ENCODE data around the gene ZNF444.

- TF ChIP-seq, protein P1, sequence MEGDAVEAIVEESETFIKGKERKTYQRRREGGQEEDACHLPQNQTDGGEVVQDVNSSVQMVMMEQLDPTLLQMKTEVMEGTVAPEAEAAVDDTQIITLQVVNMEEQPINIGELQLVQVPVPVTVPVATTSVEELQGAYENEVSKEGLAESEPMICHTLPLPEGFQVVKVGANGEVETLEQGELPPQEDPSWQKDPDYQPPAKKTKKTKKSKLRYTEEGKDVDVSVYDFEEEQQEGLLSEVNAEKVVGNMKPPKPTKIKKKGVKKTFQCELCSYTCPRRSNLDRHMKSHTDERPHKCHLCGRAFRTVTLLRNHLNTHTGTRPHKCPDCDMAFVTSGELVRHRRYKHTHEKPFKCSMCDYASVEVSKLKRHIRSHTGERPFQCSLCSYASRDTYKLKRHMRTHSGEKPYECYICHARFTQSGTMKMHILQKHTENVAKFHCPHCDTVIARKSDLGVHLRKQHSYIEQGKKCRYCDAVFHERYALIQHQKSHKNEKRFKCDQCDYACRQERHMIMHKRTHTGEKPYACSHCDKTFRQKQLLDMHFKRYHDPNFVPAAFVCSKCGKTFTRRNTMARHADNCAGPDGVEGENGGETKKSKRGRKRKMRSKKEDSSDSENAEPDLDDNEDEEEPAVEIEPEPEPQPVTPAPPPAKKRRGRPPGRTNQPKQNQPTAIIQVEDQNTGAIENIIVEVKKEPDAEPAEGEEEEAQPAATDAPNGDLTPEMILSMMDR (IDR thresholded peaks at IDR 0.05) = no peak
- no peak for TF ChIP-seq POLR2A (IDR thresholded peaks at IDR 0.05)
These were observed 1.9 kb downstream of the ZNF444 start for GRCh38 chr19:56142897-56143434.
